Effector CD4-positive, alpha-beta T cell (primary cell): Measurements from ENCODE around the gene MYH7. TPM values are rescaled to one million over a fixed set of nuclear protein-coding genes. Genes with fewer than 3 reads are reported as not detected.
"Not testable (repeated sequence)": the region's sequence is repeated elsewhere in the genome, so short reads cannot be mapped to it uniquely, and the experiment has no call there.

Experiments
- DNase-seq: peaks from one replicate; pipeline ENCODE4 v3.0.0-alpha.2; 2020
- total RNA-seq: gene quantifications from one replicate; lab custom pipeline; 2026; lab: John Stamatoyannopoulos, UW

The MYH7 gene
- not detected for total RNA-seq

DNA sequence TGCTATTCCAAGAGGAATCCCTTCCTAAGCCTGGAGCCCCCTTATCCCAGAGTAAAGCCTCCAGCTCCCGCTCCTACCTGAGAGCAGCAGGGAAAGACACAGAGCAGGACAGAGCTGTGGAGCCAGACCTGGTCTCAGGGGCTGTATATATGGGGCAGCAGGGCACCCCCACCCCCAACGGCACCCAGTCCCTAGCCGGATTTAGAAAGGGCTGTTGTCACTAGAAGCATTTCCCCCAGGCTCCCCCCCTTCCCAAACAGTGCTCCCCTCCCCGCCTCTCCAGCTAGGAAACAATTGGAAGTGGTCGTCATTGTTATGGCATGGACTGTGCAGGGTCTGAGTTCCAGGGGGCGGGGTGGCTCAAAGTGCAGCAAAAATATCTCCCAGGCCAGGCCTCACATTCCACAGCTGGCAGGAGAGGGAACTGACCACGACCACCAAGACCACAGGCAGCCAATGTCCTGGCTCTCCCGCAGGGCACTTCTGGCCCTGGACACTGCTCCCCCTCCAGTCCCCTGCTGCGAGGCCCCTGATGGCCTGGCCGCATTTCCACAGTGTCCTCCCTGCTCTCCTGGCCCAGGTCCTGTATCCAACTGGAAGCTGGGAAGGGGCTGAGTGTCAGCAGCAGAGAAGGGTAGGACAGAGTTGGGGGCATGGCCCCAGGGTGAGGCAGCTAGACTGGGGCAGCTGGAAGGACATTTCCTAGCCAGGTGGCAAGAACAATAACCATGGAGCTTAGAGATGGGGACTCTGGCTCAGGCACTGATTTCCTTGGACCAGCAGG is at the start of gene MYH7:
MYH7 (minus strand) TSS at position 118 of the 784 bp plus-strand sequence. CDS start 1,928 bp downstream, outside the sequence.
- no peak for DNase-seq

GRCh38 chr14:23483236-23483854 is 47.9 kb upstream of the MYH7 start:
- no peak for DNase-seq

GRCh38 chr14:23482823-23483148 is 47.3 kb upstream of the MYH7 start:
- DNase-seq = no peak

DNA sequence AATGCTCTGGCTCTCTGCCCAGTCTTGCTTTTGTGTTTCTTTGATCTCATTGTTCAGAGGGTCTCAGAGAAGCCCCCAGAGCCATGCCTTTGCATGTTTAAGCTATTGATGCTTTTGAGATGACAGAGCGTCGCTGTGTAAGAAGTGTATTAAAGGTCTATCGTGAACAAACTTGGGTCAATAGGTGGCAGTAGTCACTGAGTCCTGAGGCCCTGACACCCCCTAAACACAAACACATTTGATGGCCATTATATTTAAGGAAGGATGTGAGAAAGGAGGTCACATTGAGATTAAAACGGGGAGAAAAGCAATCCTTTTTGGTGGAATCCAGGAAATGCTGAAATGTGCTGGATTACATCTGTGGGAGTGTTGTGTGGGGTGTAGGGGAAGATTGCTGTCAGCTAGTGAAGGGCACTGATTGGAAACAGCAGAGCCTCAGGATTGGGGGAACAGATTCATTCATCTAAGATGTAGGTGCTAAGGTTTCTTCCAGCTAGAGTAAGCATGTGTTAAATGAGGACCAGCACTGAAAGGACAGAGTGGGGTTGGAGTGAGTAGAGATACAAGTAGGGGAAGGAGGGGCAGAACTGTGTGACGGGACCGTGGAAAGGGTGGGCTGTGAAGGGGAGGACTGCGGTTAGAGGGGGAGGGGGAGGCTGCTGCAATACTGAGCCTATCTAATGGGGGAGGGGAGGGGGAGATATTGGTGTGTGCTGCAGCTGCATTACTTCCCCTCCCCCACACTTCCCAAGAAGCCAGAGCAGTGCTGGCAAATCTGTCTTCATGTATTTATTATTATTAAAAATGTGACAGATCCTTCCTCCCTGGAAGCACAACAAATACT is 46.7 kb upstream of the MYH7 start:
- no peak for DNase-seq

GRCh38 chr14:23481362-23481970 is 46.0 kb upstream of the MYH7 start:
- no peak for DNase-seq

- DNase-seq = peak; percentile 64
These were observed 42.8 kb upstream of the MYH7 start for GRCh38 chr14:23478109-23478759.

DNA sequence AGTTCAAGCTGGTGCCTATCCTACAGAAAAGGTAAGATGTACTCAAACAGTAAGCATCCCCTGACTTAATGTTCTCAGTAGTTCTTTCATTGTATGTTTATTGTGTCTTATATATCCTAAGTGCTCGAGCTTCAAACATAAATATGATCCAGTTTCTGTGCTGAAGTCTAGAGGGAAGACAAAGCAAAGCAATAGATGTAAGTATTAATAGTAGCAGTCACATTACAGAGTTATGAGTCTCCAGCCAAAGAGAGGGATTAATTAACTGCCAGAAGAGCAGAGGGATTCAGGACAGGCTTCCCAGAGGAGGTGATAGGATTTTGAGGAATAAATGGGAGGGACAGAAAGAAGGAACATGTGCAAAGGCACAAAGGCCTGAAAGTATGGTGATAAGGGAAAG is 35.5 kb upstream of the MYH7 start:
- no peak for DNase-seq

GRCh38 chr14:23469906-23470403 is 34.5 kb upstream of the MYH7 start:
- no peak for DNase-seq

DNA sequence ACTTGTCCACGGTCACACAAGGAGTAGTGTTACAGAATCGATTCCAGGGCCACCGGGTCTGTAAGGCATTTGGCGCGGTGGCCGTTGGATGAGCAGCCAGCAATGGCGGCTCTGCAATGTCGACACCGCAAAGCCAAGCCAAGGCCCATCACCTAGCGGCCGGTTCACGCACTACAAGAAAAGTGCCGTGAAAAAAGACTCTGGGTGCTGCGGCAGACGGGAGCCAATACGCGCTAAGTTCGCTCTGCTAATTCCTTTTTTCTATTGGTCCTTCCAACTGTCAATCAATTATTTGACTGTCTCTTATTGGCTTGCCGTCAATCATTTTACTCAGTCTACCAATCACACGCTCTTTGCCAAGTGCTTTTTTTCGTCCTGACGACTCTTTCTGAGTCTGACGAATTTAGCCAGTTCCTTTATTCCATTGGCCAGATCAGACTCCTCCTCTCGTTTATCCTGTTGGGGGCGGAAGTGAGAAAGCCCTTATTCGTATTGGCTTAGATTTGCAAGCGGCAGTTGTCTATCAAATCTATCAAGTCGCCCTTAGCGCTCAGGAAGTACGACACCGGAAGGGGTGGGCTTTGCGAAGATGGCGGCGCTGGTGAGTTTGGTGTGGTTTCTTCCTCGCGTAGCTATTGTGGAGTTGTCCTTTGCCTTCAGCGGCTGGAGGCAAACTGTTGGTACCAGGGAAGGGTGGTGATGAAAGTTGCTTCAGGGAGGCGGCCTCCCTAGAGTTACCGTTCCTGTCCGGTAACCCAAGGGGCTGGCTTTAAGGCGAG is 33.9 kb upstream of the MYH7 start, which contains the start of gene NGDN:
NGDN (plus strand) TSS at position 577 of the 779 bp plus-strand sequence; CDS start at position 590, 13 bp downstream.
- peak; percentile 89 for DNase-seq

DNA sequence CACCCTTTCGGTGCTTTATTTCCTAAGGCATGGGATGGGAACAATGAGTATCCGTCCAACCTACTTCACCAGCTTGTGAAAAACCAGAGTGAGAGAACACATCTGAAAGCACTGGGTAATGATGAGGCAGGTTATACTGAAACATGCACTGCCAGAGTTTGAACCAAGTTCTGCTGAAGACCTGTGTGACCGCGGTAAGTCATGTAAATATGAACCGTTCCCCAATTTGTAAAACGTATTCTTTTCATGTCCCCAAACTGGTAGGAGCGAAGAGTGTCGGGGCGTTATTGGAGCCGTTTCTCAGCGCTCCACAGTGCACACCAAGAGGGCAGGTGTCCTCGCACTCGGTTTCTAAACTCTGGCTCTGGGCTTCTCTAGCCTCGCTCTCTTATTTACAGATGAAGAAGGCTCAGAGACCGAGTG is 33.3 kb upstream of the MYH7 start:
- DNase-seq = no peak

GRCh38 chr14:23465261-23465660 is 29.8 kb upstream of the MYH7 start:
- DNase-seq = no peak

DNA sequence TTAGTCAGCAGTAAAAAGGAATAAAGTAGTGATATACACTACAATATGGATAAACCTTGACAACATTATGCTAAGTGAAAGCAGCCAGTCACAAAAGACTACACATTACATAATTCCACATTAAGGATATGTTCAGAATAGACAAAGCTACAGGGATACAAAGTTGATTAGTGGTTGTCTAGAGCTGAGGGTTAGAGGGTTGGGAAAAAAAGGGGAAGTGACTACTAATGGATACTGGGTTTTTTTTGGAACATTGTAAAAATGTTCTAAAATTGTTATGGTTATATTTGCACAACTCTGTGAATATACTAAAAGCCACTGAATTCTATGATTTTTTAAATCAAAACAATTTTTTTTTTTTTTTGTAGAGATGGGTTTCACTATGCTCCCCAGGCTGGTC is 29.2 kb upstream of the MYH7 start:
- no peak for DNase-seq

GRCh38 chr14:23460960-23461359 is 25.5 kb upstream of the MYH7 start:
- no peak for DNase-seq

GRCh38 chr14:23457587-23458445 is 22.4 kb upstream of the MYH7 start:
- DNase-seq = no peak

DNA sequence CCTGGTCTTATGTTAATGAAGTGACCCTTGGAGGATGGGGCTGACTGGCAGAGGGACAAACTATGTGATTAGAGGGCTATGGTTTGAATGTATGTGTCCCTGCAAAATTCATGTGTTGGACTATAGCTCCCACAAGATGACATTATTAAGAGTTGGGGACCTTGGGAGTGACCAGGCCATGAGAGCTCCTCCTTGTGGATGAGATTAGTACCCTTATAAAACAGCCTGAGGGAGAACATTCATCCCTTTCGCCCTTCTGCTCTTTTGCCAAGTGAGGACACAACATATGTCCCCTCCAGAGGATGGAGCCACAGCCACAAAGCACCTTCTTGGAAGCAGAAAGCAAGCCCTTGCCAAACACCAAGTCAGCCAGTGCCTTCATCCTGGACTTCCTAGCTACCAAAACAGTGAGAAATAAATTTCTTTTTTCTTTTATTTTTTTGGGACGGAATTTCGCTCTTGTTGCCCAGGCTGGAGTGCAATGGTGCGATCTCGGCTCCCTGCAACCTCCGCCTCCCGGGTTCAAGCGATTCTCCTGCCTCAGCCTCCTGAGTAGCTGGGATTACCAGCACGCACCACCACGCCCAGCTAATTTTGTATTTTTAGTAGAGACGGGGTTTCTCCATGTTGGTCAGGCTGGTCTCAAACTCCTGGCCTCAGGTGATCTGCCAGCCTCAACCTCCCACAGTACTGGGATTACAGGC is 21.6 kb upstream of the MYH7 start:
- not testable (repeated sequence) for DNase-seq

GRCh38 chr14:23454445-23454856 is 19.0 kb upstream of the MYH7 start:
- DNase-seq = no peak

DNA sequence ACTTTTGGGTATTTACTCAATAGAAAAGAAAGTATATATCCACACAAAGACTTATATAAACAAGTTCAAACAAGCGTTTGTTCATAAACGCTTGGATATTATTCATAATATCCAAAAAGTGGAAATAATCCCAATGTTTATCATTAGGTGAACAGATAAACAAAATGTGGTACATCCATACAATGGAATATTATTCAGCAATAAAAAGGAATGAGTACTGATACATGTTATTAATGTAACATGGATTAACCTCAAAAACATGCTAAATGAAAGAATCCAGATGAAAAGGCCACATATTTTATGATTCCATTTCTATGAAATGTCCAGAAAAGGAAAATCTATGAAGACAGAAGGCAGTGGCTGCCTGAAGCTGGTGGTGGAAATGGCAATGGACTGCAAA is 16.8 kb upstream of the MYH7 start:
- DNase-seq = no peak

- no peak for DNase-seq
These were observed 14.9 kb upstream of the MYH7 start for GRCh38 chr14:23450379-23450778.

GRCh38 chr14:23449314-23449713 is 13.9 kb upstream of the MYH7 start:
- DNase-seq = no peak
